ENCODE data around the gene GUCY1A2.

The GUCY1A2 gene

GRCh38 chr11:106724293-106724892, 293.9 kb downstream of the GUCY1A2 start:
- DNase-seq, result no peak

GRCh38 chr11:106723071-106723470, 295.2 kb downstream of the GUCY1A2 start:
- DNase-seq, result no peak

GRCh38 chr11:106717222-106717621, 301.1 kb downstream of the GUCY1A2 start:
- no peak for DNase-seq

- DNase-seq, result no peak
Observed at GRCh38 chr11:106714199-106714598, 304.1 kb downstream of the GUCY1A2 start.

DNA sequence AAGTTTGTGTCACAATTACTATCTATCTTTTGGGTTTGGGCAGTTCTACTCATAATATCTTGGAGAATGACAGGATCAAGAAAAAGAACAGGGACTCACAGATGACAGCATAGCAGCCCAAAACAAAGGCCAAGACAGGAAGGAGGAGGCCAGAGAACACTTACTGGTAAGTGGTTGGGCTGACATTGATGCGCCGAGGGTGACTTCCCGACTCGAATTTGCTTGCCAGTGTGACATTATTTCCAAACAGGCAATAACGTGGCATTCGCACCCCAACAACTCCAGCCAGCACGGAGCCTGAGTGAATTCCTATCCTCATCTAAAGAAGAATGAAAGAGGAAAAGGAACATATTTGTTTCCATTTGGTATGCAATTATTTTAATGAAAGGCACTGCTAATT, 309.9 kb downstream of the GUCY1A2 start:
- no peak for DNase-seq

GRCh38 chr11:106706355-106706754, 311.9 kb downstream of the GUCY1A2 start:
- no peak for DNase-seq

DNA sequence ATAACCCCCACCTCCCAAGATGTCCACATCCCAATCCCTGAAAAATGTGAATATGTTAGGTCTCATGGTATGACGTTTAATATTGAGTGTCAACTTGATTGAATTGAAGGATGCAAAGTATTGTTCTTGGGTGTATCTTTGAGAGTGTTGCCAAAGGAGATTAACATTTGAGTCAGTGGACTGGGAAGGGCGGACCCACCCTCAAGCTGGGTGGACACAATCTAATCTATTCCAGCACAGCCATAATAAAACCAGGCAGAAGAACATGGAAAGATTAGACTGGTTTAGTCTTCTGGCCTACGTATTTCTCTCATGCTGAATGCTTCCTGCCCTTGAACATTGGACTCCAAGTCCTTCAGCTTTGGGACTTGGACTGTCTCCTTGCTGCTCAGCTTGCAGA, 315.5 kb downstream of the GUCY1A2 start:
- DNase-seq, result no peak

DNA sequence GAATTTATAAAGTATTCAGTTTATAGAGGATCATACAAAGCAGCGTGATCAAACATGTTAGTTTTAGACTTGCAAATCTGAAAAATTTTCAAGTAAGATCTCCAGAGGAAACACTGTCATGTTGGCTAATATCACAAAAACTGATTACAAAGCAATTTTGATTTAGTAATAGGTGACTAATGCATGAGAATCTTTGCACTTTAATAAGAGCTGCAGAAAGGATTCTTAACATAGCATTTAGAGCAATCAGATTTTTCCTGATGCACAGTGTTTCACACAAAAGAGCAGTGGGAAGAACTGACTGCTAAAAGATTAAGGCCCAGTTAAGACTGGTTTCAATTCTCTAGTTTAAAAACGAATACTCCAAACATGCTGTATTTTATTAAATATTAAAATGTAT, 321.2 kb downstream of the GUCY1A2 start:
- no peak for DNase-seq

DNA sequence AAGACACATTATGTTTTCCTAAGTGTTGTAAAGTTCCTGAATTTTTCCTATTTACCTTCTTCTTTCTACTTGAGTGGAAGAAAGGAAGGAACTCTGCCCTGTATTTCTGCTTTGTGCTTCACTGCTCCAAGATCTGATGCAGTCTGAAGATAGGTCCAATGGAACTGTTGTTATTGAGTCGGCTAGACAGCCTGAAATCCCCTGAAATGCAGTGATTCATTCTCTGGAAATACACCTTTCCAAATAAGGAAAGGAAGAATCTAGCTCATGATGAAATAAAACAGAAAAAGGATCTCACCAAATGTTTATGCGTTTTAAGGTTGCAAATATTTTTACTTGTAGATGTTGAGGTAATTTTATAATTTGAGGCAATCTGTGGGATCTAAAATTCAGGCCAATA, 322.8 kb downstream of the GUCY1A2 start:
- DNase-seq, result no peak

DNA sequence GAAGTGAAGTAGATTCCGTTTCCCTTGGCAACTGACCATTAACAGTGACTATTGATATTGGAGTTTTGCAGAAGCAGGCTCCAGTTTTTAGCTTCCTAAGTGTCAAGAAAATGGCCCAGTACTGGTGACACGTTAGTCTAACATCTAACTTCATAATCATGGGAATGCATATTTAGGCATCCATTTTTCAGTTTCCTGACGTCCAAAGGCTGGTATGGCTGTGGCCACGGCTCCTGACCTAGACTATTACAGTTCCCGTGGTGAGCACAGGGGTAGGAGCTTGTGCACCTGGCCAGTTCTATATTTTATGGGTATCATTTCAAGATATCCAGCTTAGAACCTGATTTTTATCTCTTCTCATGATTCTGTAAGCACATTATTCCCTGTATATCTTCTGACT, 323.8 kb downstream of the GUCY1A2 start:
- DNase-seq, result no peak

GRCh38 chr11:106691807-106692365, 326.4 kb downstream of the GUCY1A2 start:
- no peak for DNase-seq

DNA sequence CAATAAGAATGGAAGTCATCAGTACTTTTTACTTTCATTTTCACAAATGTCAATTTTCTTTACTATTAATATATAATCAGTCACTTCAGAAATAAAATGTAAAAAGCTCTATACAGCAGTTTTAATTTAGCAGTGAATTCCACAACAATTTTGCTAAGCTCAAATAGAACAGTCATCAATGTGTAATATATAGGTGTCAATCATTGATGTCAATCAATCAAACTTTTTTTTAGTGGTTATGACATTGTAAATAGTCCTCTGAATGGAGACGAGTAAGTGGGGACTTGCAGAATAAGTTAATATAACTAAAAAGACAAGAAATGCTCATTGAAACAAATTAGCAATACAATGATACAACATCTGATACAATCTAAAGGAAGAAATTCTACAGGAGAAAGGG, 327.4 kb downstream of the GUCY1A2 start:
- DNase-seq, result no peak

- DNase-seq, result no peak
Observed at GRCh38 chr11:106684944-106685343, 333.3 kb downstream of the GUCY1A2 start.

- DNase-seq, result no peak
Observed at GRCh38 chr11:106683435-106683834, 334.8 kb downstream of the GUCY1A2 start.

DNA sequence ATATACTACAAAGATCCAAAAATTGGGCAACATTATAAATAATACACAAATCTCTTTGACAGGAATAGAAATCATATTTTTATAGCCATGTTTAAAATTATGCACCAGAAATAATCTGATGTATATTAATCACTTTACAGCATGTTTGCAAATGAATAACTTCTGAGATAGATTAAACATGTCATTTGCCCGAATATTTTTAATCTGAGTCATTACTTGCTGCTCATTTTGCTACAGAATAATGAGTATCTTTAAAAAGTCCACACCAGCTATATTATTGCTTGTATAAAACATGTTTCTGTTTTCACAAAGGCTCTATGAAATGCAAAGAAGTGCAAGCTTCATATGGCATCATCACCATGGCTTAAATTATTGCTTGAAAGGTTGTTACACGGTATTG, 336.8 kb downstream of the GUCY1A2 start:
- no peak for DNase-seq

DNA sequence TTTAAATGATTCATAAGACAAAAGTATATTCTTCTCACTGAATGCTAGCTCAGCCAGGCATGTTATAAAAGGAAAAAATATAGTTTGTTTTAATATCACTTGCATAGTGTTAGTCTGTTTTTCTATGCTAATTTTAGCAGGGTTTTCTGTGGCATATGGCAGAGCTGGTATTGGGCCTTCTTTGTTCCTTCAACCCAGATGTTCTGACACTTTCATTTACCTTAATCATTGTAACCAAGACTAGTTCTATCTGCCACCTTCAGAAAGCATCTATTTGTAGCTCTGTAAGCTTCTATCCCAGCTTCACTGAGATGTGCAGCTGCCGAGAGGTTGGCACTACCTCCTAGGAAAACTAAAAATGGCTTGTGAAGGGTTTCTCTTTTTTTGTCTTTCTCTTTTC, 338.7 kb downstream of the GUCY1A2 start:
- no peak for DNase-seq

- no peak for DNase-seq
Observed at GRCh38 chr11:106679181-106679580, 339.1 kb downstream of the GUCY1A2 start.

DNA sequence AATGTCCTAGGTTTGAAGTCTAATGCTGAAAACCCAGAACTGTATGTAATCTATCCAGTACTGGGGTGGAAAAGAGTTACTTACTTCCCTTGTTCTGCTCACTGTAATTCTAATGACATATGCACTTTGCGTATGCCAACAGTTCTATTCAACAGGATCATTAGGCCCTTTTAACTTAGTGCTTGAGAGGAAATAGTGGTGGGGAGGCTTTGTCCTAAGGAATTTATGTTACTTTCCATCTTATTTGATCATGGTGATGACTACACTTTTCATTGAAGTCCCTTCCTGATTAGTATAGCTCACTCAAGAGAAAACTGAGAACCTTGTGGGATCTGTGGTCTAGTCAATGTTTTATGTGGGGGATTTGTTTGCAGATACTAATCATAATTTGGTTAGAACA, 348.2 kb downstream of the GUCY1A2 start:
- DNase-seq, result no peak

- no peak for DNase-seq
Observed at GRCh38 chr11:106668147-106668546, 350.1 kb downstream of the GUCY1A2 start.

- DNase-seq, result no peak
Observed at GRCh38 chr11:106656646-106657045, 361.6 kb downstream of the GUCY1A2 start.

- DNase-seq, result no peak
Observed at GRCh38 chr11:106644824-106645223, 373.5 kb downstream of the GUCY1A2 start.

- no peak for DNase-seq
Observed at GRCh38 chr11:106642331-106642730, 375.9 kb downstream of the GUCY1A2 start.

- no peak for DNase-seq
Observed at GRCh38 chr11:106632283-106632682, 386.0 kb downstream of the GUCY1A2 start.

DNA sequence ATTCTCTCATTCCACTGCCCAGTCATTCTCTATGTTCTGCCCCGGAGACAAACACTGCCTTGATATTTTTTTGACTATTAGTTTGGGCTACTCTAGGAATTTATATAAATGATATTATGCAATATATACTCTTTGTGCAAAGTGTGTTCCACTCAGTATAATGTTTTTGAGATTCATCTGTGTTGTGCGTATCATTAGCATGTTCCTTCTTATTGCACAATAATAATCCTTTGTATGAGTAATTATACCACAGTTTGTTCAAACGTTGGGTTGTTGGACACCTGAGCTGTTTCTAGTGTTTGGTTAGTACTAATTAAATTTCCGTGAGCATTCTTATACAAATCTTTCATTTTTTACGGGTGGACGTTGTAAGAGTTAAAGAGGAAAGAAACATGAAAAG, 390.6 kb downstream of the GUCY1A2 start:
- DNase-seq, result no peak

GRCh38 chr11:106625566-106625965, 392.7 kb downstream of the GUCY1A2 start:
- DNase-seq, result no peak

Measured in activated T-cell treated with anti-CD3 and anti-CD28 coated beads, Interleukin-2, amount 50 U/mL, for 1 hour (primary cell).